ENCODE results near the gene DMRTC2. TPM values are rescaled to one million over a fixed set of nuclear protein-coding genes. Genes with fewer than 3 reads are reported as not detected.

DMRTC2 gene
- total RNA-seq, 1 experiment from 2014 or later = not detected

GRCh38 chr19:41848666-41849065 is 3.8 kb downstream of the DMRTC2 start (continued):
- TF ChIP-seq REST (IDR thresholded peaks at IDR 0.05; ENCODE audit: low read depth) (no peak), ATF3 (IDR thresholded peaks at IDR 0.05) (no peak), CBX3 (IDR thresholded peaks at IDR 0.05; ENCODE audit: low read depth) (no peak)

GRCh38 chr19:41849067-41849466 is 4.2 kb downstream of the DMRTC2 start:
- RAD21 ChIA-PET (ENCODE audit: low non-redundant PET in 1 of 2, low total read pairs in 2 of 2, uncharacterized antibody in 2 of 2, unreplicated experiment in 2 of 2) = no interaction called here
- no TSS peak for BruUV-seq (replicated peaks)
- no peaks in the 10 kb centered on the region for H3K79me2 ChIP-seq (ENCODE audit: insufficient read depth, low read length)
- H3K36me3 ChIP-seq (ENCODE audit: control insufficient read depth in 1 of 2, insufficient read depth in 2 of 2, low read length in 2 of 2) = no peaks in the 10 kb centered on the region
- H3K9me3 ChIP-seq (ENCODE audit: control insufficient read depth in 1 of 2, insufficient read depth in 1 of 2, low read depth in 1 of 2, low read length in 2 of 2) = no peaks in the 10 kb centered on the region
- CTCF ChIA-PET = no interaction called here
- H3K4me2 ChIP-seq (ENCODE audit: low read length) = no peak overlapping the region
- H3K4me3 ChIP-seq (replicated peaks in 1 of 2; ENCODE audit: low read depth in 1 of 2, low read length in 2 of 2) = no peak overlapping the region
- no peak overlapping the region for H3K9ac ChIP-seq (ENCODE audit: low read length)
- H3K27ac ChIP-seq (ENCODE audit: low read depth, low read length) = no peak overlapping the region
- ATAC-seq (no peak), DNase-seq (ENCODE audit: low read depth, low spot score) (no peak)
- POLR2A ChIA-PET = interaction anchor here (1.8 kb wide), 1 partner anchor 11 kb away, joined by 4 read pairs; the partner anchor contains the start of gene RPS19
- H4K20me1 ChIP-seq (ENCODE audit: insufficient read depth) = no peaks in the 10 kb centered on the region
- no peaks in the 10 kb centered on the region for H3K4me1 ChIP-seq (ENCODE audit: control insufficient read depth in 1 of 2, insufficient read depth in 2 of 2, low read length in 2 of 2)
- no peaks in the 10 kb centered on the region for H3K9me2 ChIP-seq (ENCODE audit: insufficient read depth)
- TF ChIP-seq ZNF274 (IDR thresholded peaks at IDR 0.05; ENCODE audit: low read depth, low read length) = no peak
- TF ChIP-seq CBX3 (IDR thresholded peaks at IDR 0.05; ENCODE audit: low read depth) = no peak
- TF ChIP-seq MAX (IDR thresholded peaks at IDR 0.05) = no peak
- TF ChIP-seq SIN3A (IDR thresholded peaks at IDR 0.05; ENCODE audit: low read depth) = no peak
- no peak for TF ChIP-seq TCF7L2 (IDR thresholded peaks at IDR 0.05; ENCODE audit: borderline replicate concordance, extremely low read depth, insufficient read depth, insufficient read length)
- no peak for TF ChIP-seq EZH2 (IDR thresholded peaks at IDR 0.05)
- TF ChIP-seq RAD21 (IDR thresholded peaks at IDR 0.05; ENCODE audit: low read depth) = no peak
- intact Hi-C loops (cut with micrococcal nuclease) = no loop called here
- no peak overlapping the region for H2AFZ ChIP-seq (ENCODE audit: low read depth, low read length, poor library complexity, severe bottlenecking)
- peaks cover 32% of the 10 kb centered on the region for H3K27me3 ChIP-seq (ENCODE audit: insufficient read depth, low read length)

Measured in HCT116 (cell line).